Vagina (tissue), 2 donors: Measurements from ENCODE around the gene C2orf76.

Source experiments
- CTCF ChIP-seq, 3 experiments: fragments of 450-650 bp in 2 of 3; fragments of 200-600 bp in 1 of 3; sonication (generic) in 1 of 3; IDR thresholded peaks; one replicate each; pipeline ENCODE4 v1.5.1; 2017 to 2019; ENCODE audit warnings: antibody characterized with exemption in 3 of 3, mild to moderate bottlenecking in 2 of 3, moderate library complexity in 2 of 3
- POLR2A ChIP-seq, 2 donors: fragments of 450-650 bp; IDR thresholded peaks; one replicate each; pipeline ENCODE4 v1.6.1; 2017; ENCODE audit warnings: antibody characterized with exemption in 2 of 2, mild to moderate bottlenecking in 2 of 2, moderate library complexity in 2 of 2

GRCh38 chr2:119341684-119342083, 24.9 kb downstream of the C2orf76 start:
- TF ChIP-seq CTCF (IDR thresholded peaks at IDR 0.05) (no peak), POLR2A (IDR thresholded peaks at IDR 0.05) (no peak)
